ENCODE results near the gene CARD19. TPM values are rescaled to one million over a fixed set of nuclear protein-coding genes. Genes with fewer than 3 reads are reported as not detected.

The CARD19 gene
- total and polyA plus RNA-seq, 9 of the 15 experiments (the other 6 are each of a cell fraction or from before 2014, with no cell fraction given), result 0.90 to 34.9 (median 14.6) TPM

- TF ChIP-seq REST (IDR thresholded peaks at IDR 0.05; ENCODE audit: borderline replicate concordance), result peak; percentile 80
- TF ChIP-seq REST (CRISPR knock-in tag; IDR thresholded peaks at IDR 0.05; ENCODE audit: low read depth), result no peak
- TF ChIP-seq KDM2B (CRISPR knock-in tag; IDR thresholded peaks at IDR 0.05), result no peak
- peak; percentile 95 for TF ChIP-seq CBFA2T2 (conservative IDR thresholded peaks at IDR 0.05)
- TF ChIP-seq HDAC2 (IDR thresholded peaks at IDR 0.05), result no peak
- no peak for TF ChIP-seq NONO (IDR thresholded peaks at IDR 0.05; ENCODE audit: low read depth in 2 of 2, low read length in 1 of 2)
- no peak for TF ChIP-seq ZNF24 (IDR thresholded peaks at IDR 0.05)
- no peak for TF ChIP-seq ZBTB40 (IDR thresholded peaks at IDR 0.05)
- TF ChIP-seq ZBTB40 (CRISPR knock-in tag; IDR thresholded peaks at IDR 0.05), result no peak
- TF ChIP-seq ZNF354B (CRISPR knock-in tag; IDR thresholded peaks at IDR 0.05), result no peak
- TF ChIP-seq HNRNPUL1 (IDR thresholded peaks at IDR 0.05; ENCODE audit: low read length), result no peak
- TF ChIP-seq ATF7 (IDR thresholded peaks at IDR 0.05), result peak; percentile 13; the same call in 1 of the 2 replicates
Observed at GRCh38 chr9:93071464-93071863, 24.6 kb upstream of the CARD19 start (continued).

All from K562 (cell line).